Lower leg skin (tissue), 3 donors: ENCODE data around the gene ARHGAP28.

Source experiments
- POLR2A ChIP-seq, 2 donors: fragments of 450-650 bp; IDR thresholded peaks; one replicate each; pipeline ENCODE4 v1.6.1; 2016 to 2017; ENCODE audit warnings: antibody characterized with exemption in 2 of 2, mild to moderate bottlenecking in 1 of 2, moderate library complexity in 1 of 2
- TF ChIP-seq, protein P1 (sequence below), 3 donors: fragments of 450-650 bp; IDR thresholded peaks; one replicate each; pipeline ENCODE4 v1.5.1; 2016; ENCODE audit warnings: antibody characterized with exemption in 3 of 3, mild to moderate bottlenecking in 3 of 3, moderate library complexity in 2 of 3

- TF ChIP-seq, protein P1, sequence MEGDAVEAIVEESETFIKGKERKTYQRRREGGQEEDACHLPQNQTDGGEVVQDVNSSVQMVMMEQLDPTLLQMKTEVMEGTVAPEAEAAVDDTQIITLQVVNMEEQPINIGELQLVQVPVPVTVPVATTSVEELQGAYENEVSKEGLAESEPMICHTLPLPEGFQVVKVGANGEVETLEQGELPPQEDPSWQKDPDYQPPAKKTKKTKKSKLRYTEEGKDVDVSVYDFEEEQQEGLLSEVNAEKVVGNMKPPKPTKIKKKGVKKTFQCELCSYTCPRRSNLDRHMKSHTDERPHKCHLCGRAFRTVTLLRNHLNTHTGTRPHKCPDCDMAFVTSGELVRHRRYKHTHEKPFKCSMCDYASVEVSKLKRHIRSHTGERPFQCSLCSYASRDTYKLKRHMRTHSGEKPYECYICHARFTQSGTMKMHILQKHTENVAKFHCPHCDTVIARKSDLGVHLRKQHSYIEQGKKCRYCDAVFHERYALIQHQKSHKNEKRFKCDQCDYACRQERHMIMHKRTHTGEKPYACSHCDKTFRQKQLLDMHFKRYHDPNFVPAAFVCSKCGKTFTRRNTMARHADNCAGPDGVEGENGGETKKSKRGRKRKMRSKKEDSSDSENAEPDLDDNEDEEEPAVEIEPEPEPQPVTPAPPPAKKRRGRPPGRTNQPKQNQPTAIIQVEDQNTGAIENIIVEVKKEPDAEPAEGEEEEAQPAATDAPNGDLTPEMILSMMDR (IDR thresholded peaks at IDR 0.05): no peak
- TF ChIP-seq POLR2A (IDR thresholded peaks at IDR 0.05): no peak
Observed at GRCh38 chr18:6751222-6751621, 21.7 kb downstream of the ARHGAP28 start.
